Neural cell (in vitro differentiated cells): ENCODE results near the gene DNHD1. TPM values are rescaled to one million over a fixed set of nuclear protein-coding genes. Genes with fewer than 3 reads are reported as not detected.

Source experiments
- H2AFZ ChIP-seq: fragments of 200-600, 300-800 bp; sonication (generic), shearing (Covaris generic); 2 replicates; pipeline ENCODE4 v1.6.0; 2014; ENCODE audit warnings: low read depth, mild to moderate bottlenecking, antibody characterized with exemption, low read length, moderate library complexity
- H3F3A ChIP-seq: fragments of 200-600 bp; shearing (Covaris generic); 2 replicates; pipeline ENCODE4 v1.6.1; 2016; ENCODE audit warnings: mild to moderate bottlenecking, moderate library complexity, mixed read lengths, antibody characterized with exemption, low read length; ENCODE audit not compliant: insufficient read depth, poor library complexity, severe bottlenecking
- H3K27ac ChIP-seq: fragments of 200-600, 300-800 bp; sonication (generic), shearing (Covaris generic); 2 replicates; pipeline ENCODE4 v1.5.1; 2014; ENCODE audit warnings: mild to moderate bottlenecking, low read length, moderate library complexity
- H3K27me3 ChIP-seq: fragments of 300-800, 200-600 bp; sonication (generic), shearing (Covaris generic); 2 replicates; pipeline ENCODE4 v1.6.0; 2014; ENCODE audit warnings: mild to moderate bottlenecking, low read depth, low read length, moderate library complexity; ENCODE audit not compliant: insufficient read depth
- H3K36me3 ChIP-seq: fragments of 300-800, 200-600 bp; sonication (generic), shearing (Covaris generic); 2 replicates; pipeline ENCODE4 v1.5.1; 2014; ENCODE audit warnings: mild to moderate bottlenecking, antibody characterized with exemption, low read length, moderate library complexity; ENCODE audit not compliant: insufficient read depth
- H3K4me2 ChIP-seq: fragments of 300-800, 200-600 bp; sonication (generic), shearing (Covaris generic); 2 replicates; pipeline ENCODE4 v1.6.0; 2014; ENCODE audit warnings: mild to moderate bottlenecking, low read length
- H3K4me3 ChIP-seq: fragments of 300-800, 200-600 bp; sonication (generic), shearing (Covaris generic); 2 replicates; pipeline ENCODE4 v1.5.1; 2014; ENCODE audit warnings: mild to moderate bottlenecking, low read length, moderate library complexity
- H3K79me2 ChIP-seq: fragments of 200-600 bp; shearing (Covaris generic); replicated peaks from 2 replicates; pipeline ENCODE4 v1.6.0; 2014; ENCODE audit warnings: mild to moderate bottlenecking, low read length, moderate library complexity; ENCODE audit not compliant: insufficient read depth
- H3K9ac ChIP-seq: fragments of 300-800, 200-600 bp; sonication (generic), shearing (Covaris generic); 2 replicates; pipeline ENCODE4 v1.6.1; 2016; ENCODE audit warnings: mild to moderate bottlenecking, low read length, mixed read lengths
- H3K9me2 ChIP-seq: fragments of 200-600 bp; shearing (Covaris generic); 2 replicates; pipeline ENCODE4 v1.6.1; 2016; ENCODE audit warnings: mild to moderate bottlenecking, low read length, mixed read lengths; ENCODE audit not compliant: insufficient read depth
- H3K9me3 ChIP-seq: fragments of 200-600, 300-800 bp; sonication (generic), shearing (Covaris generic); 2 replicates; pipeline ENCODE4 v1.6.1; 2016; ENCODE audit warnings: mild to moderate bottlenecking, mixed run types, low read length, moderate library complexity, mixed read lengths
- H4K20me1 ChIP-seq: fragments of 200-600 bp; shearing (Covaris generic); 2 replicates; pipeline ENCODE4 v1.6.1; 2016; ENCODE audit warnings: mild to moderate bottlenecking, mixed run types; ENCODE audit not compliant: insufficient read depth
- EP300 ChIP-seq: fragments of 450-650 bp; conservative IDR thresholded peaks from 2 replicates; pipeline ENCODE4 v1.6.1; 2014; ENCODE audit warnings: antibody characterized with exemption, mild to moderate bottlenecking, moderate library complexity; ENCODE audit not compliant: poor library complexity, severe bottlenecking
- EZH2 ChIP-seq: fragments of 200-600, 300-800 bp; shearing (Covaris generic), sonication (generic); IDR thresholded peaks from 2 replicates; pipeline ENCODE4 v1.6.1; 2014; ENCODE audit warnings: antibody characterized with exemption, low read length, borderline replicate concordance, mild to moderate bottlenecking; ENCODE audit not compliant: insufficient read depth, poor library complexity, severe bottlenecking
- MXI1 ChIP-seq: fragments of 450-650 bp; conservative IDR thresholded peaks from 2 replicates; pipeline ENCODE4 v1.6.1; 2014; ENCODE audit warnings: antibody characterized with exemption, mild to moderate bottlenecking; ENCODE audit not compliant: poor library complexity, severe bottlenecking
- POLR2AphosphoS5 ChIP-seq: IDR thresholded peaks from 2 replicates; pipeline ENCODE4 v1.6.1; 2012
- RAD21 ChIP-seq: fragments of 450-650 bp; conservative IDR thresholded peaks from 2 replicates; pipeline ENCODE4 v1.6.1; 2014; ENCODE audit warnings: antibody characterized with exemption, mild to moderate bottlenecking, moderate library complexity
- SMC3 ChIP-seq: fragments of 450-650 bp; conservative IDR thresholded peaks from 2 replicates; pipeline ENCODE4 v1.6.1; 2014; ENCODE audit warnings: antibody characterized with exemption, mild to moderate bottlenecking, moderate library complexity; ENCODE audit not compliant: poor library complexity
- TAF1 ChIP-seq: IDR thresholded peaks from 2 replicates; pipeline ENCODE4 v1.6.1; 2012; ENCODE audit warnings: low read depth
- polyA plus RNA-seq: library from polyadenylated mRNA; depleted of rRNA; stranded (reverse); fragments of >200 nt; gene quantifications from 2 replicates; pipeline ENCODE4 v1.2.3, GENCODE V29; 2014
- TF ChIP-seq, protein P1 (sequence below): IDR thresholded peaks from 2 replicates; pipeline ENCODE4 v1.6.1; 2012; ENCODE audit warnings: borderline replicate concordance
- TF ChIP-seq, protein P2 (sequence below): fragments of 450-650 bp; IDR thresholded peaks from 2 replicates; pipeline ENCODE4 v1.5.1; 2014; ENCODE audit warnings: antibody characterized with exemption, mild to moderate bottlenecking, moderate library complexity; ENCODE audit not compliant: poor library complexity, severe bottlenecking

DNHD1 gene
- polyA plus RNA-seq, 1 donor from 2014 or later, result 5.1 TPM

DNA sequence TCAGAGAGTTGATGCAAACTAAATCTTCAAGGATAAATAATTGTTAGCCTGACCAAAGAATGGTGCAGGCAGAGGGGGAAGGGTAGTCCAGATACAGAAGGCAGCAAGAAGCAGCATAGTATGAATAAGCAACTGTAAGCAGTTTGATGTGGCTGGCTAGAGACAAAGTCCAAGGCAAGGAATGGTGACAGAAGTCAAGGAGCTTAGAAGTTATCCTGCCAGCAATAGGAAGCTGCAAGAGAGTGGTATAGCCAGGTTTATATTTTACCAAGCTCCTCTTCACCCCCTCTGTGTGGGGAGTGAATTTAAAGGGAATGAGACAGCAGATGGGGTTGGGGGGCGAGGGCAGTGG is 38.0 kb upstream of the DNHD1 start:
- Histone ChIP-seq H3K27me3 (no peaks in the 10 kb centered on the region), H3K4me2 (no peak overlapping the region), H3K4me3 (no peak overlapping the region), H3K9me3 (no peaks in the 10 kb centered on the region), H3K79me2 (no peaks in the 10 kb centered on the region), H2AFZ (no peak overlapping the region), H3K36me3 (peaks cover 6% of the 10 kb centered on the region), H3F3A (no peaks in the 10 kb centered on the region), H3K9me2 (no peaks in the 10 kb centered on the region), H3K9ac (no peak overlapping the region), H3K27ac (no peak overlapping the region), H4K20me1 (no peaks in the 10 kb centered on the region)
- TF ChIP-seq MXI1 (no peak), SMC3 (no peak), RAD21 (no peak), POLR2AphosphoS5 (no peak), EP300 (no peak), EZH2 (no peak), TAF1 (no peak)
- TF ChIP-seq, protein P1, sequence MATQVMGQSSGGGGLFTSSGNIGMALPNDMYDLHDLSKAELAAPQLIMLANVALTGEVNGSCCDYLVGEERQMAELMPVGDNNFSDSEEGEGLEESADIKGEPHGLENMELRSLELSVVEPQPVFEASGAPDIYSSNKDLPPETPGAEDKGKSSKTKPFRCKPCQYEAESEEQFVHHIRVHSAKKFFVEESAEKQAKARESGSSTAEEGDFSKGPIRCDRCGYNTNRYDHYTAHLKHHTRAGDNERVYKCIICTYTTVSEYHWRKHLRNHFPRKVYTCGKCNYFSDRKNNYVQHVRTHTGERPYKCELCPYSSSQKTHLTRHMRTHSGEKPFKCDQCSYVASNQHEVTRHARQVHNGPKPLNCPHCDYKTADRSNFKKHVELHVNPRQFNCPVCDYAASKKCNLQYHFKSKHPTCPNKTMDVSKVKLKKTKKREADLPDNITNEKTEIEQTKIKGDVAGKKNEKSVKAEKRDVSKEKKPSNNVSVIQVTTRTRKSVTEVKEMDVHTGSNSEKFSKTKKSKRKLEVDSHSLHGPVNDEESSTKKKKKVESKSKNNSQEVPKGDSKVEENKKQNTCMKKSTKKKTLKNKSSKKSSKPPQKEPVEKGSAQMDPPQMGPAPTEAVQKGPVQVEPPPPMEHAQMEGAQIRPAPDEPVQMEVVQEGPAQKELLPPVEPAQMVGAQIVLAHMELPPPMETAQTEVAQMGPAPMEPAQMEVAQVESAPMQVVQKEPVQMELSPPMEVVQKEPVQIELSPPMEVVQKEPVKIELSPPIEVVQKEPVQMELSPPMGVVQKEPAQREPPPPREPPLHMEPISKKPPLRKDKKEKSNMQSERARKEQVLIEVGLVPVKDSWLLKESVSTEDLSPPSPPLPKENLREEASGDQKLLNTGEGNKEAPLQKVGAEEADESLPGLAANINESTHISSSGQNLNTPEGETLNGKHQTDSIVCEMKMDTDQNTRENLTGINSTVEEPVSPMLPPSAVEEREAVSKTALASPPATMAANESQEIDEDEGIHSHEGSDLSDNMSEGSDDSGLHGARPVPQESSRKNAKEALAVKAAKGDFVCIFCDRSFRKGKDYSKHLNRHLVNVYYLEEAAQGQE, result no peak
- TF ChIP-seq, protein P2, sequence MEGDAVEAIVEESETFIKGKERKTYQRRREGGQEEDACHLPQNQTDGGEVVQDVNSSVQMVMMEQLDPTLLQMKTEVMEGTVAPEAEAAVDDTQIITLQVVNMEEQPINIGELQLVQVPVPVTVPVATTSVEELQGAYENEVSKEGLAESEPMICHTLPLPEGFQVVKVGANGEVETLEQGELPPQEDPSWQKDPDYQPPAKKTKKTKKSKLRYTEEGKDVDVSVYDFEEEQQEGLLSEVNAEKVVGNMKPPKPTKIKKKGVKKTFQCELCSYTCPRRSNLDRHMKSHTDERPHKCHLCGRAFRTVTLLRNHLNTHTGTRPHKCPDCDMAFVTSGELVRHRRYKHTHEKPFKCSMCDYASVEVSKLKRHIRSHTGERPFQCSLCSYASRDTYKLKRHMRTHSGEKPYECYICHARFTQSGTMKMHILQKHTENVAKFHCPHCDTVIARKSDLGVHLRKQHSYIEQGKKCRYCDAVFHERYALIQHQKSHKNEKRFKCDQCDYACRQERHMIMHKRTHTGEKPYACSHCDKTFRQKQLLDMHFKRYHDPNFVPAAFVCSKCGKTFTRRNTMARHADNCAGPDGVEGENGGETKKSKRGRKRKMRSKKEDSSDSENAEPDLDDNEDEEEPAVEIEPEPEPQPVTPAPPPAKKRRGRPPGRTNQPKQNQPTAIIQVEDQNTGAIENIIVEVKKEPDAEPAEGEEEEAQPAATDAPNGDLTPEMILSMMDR, result no peak

DNA sequence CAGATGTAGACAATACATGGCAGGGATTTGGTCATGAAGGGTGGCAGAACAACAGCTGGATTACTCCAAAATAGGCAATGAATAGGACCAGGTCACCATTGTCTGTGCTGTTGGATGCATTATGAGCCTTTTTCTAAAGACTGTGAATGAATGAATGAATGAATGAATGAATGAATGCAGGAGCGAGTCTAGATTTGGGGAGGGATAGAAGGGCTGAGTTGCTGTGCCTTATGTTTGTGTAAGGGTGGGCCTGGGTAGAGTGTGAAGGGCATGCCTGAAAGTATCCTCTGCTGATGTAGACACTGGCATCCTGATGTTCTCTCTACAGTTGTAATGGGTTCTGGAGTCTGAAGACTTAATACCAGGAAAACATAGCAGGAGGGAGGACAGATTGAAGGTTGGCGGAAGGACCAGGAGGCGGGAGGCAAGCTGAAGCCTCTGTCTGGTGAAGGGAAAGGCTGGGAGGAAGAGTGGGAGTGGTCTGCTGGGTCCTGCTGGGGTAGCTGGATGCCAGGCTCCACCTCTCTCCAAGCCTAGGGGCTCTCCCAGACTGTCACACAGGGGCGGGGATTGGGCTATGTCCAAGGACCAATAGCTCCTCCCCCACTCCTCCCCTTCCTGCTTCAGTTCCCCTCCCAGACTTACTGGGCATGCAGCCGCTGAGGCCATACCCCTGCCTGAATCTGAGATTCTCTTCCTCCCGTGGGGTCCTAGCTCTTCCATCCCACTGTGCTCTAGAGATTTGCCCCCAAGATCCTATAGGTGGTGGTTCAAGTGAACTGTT is 28.2 kb upstream of the DNHD1 start:
- Histone ChIP-seq H3K36me3 (no peaks in the 10 kb centered on the region), H2AFZ (no peak overlapping the region), H4K20me1 (no peaks in the 10 kb centered on the region), H3K9me2 (no peaks in the 10 kb centered on the region), H3K9ac (no peak overlapping the region), H3K4me3 (no peak overlapping the region), H3K4me2 (no peak overlapping the region), H3K27ac (no peak overlapping the region), H3K79me2 (peaks cover 8% of the 10 kb centered on the region), H3F3A (no peaks in the 10 kb centered on the region), H3K9me3 (no peaks in the 10 kb centered on the region), H3K27me3 (no peaks in the 10 kb centered on the region)
- TF ChIP-seq, protein P1, result no peak
- TF ChIP-seq POLR2AphosphoS5, result no peak
- no peak for TF ChIP-seq TAF1
- TF ChIP-seq RAD21, result no peak
- no peak for TF ChIP-seq MXI1
